ENCODE data around the gene GLYR1.

DNA sequence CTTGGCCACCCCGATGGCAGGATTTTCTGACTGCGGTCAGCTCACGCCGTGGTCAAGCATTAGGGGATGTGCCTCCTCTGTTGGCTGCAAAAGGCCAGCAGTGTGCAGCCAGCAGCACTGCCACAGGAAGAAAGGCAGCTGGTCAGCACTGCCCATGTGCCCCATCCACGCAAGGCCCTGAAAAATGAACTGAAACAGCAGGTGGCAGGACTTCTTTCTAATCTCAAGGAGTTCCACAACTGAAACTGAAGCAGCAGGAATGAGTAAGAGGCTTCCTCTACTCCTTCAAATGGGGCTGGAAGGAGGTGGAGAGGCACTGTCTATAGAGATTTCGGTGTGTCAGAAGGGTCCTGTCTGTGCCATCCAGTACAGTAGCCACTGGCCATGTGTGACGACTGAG lies 83.3 kb downstream of the GLYR1 start:
- TF ChIP-seq POLR2A (IDR thresholded peaks at IDR 0.05; ENCODE audit: low read length), result no peak
- no peak for TF ChIP-seq GATA1 (IDR thresholded peaks at IDR 0.05; ENCODE audit: low read depth, low read length)

All from erythroblast (primary cell).